Bronchial smooth muscle cell (primary cell): Measurements from ENCODE around the gene PHEX. TPM values are rescaled to one million over a fixed set of nuclear protein-coding genes. Genes with fewer than 3 reads are reported as not detected.

Experiments
- total RNA-seq: library from RNA; depleted of rRNA; stranded (reverse); fragments of >200 nt; gene quantifications from 2 replicates; pipeline ENCODE4 v1.2.1, GENCODE V29; 2014

The PHEX gene
- 0.95 and 1.9 TPM in 2 replicates for total RNA-seq

DNA sequence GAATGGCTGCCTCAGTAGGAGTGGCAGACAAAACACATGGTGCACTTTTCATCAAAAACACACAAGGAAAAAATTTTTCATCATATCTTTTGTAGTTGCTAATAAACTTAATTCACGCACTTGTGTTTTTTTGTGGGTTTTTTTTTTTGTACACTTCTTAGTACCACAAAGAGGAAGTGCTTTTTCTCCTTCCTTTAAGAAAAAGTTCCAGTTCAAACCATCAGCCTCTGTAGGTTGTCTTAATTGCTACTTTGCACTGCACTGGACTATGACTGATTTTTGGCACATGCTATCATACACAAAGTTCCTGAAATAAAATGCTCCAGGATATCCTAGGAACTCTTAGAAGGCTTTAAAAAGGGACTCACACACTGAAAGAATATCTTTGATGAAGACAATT, at the start of gene PHEX:
Gene PHEX, plus strand, starts transcription at position 242 of the 400 bp plus-strand sequence. CDS start 681 bp downstream, outside the sequence.

DNA sequence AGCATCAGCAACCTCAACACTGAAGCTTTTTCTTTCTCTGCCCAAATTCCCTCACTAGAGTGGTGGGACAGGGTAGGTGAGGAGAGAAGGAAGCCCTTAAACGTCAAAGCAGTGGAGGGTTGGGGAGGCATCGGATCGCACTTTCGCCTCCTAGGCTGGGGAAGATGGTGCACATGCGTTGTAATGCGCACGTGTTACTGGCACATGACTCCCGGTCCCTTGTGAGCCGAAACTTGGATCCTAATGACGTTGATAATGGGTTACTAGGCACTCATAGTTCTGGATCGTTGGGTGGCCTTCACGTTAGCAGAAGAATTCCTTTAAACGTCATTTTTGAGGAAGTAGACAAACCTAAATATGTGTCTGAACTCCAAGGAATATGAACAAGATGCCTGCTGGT, 240.5 kb downstream of the PHEX start, which contains the start of gene CBLL2:
Gene CBLL2, plus strand, starts transcription at position 301 of the 400 bp plus-strand sequence. Its CDS starts 79 bp downstream, at position 380.

Other genes starting within 250 kb of the PHEX start
- 3.9 and 6.8 TPM in 2 replicates for gene MBTPS2, start 192.7 kb upstream of the PHEX start, total RNA-seq
- gene YY2, start 176.3 kb upstream of the PHEX start, total RNA-seq: 0.94 and 1.4 TPM in 2 replicates
- 153 and 180 TPM in 2 replicates for gene SMS, start 91.6 kb upstream of the PHEX start, total RNA-seq
- under 0.01 TPM in 1 of 2 replicates, not detected in the other for gene CBLL2, start 240.6 kb downstream of the PHEX start, total RNA-seq